ENCODE results near the gene MIER3. TPM values are rescaled to one million over a fixed set of nuclear protein-coding genes. Genes with fewer than 3 reads are reported as not detected.

MIER3 gene
- total and polyA plus RNA-seq, 2 of the 13 experiments (the other 11 are each of a cell fraction or from before 2014, with no cell fraction given), result 14.6 to 38.8 TPM

GRCh38 chr5:56910210-56910965 lies 41.5 kb downstream of the MIER3 start (continued):
- TF ChIP-seq ARHGAP35 (CRISPR knock-in tag; IDR thresholded peaks at IDR 0.05; ENCODE audit: borderline replicate concordance), result no peak
- TF ChIP-seq, protein P1, sequence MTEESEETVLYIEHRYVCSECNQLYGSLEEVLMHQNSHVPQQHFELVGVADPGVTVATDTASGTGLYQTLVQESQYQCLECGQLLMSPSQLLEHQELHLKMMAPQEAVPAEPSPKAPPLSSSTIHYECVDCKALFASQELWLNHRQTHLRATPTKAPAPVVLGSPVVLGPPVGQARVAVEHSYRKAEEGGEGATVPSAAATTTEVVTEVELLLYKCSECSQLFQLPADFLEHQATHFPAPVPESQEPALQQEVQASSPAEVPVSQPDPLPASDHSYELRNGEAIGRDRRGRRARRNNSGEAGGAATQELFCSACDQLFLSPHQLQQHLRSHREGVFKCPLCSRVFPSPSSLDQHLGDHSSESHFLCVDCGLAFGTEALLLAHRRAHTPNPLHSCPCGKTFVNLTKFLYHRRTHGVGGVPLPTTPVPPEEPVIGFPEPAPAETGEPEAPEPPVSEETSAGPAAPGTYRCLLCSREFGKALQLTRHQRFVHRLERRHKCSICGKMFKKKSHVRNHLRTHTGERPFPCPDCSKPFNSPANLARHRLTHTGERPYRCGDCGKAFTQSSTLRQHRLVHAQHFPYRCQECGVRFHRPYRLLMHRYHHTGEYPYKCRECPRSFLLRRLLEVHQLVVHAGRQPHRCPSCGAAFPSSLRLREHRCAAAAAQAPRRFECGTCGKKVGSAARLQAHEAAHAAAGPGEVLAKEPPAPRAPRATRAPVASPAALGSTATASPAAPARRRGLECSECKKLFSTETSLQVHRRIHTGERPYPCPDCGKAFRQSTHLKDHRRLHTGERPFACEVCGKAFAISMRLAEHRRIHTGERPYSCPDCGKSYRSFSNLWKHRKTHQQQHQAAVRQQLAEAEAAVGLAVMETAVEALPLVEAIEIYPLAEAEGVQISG (CRISPR knock-in tag; IDR thresholded peaks at IDR 0.05), result no peak
- TF ChIP-seq KLF16 (CRISPR knock-in tag; IDR thresholded peaks at IDR 0.05), result no peak
- TF ChIP-seq, protein P2, sequence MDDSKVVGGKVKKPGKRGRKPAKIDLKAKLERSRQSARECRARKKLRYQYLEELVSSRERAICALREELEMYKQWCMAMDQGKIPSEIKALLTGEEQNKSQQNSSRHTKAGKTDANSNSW (CRISPR knock-in tag; IDR thresholded peaks at IDR 0.05; ENCODE audit: borderline replicate concordance), result no peak
- peak; percentile 11; the same call in 1 of the 2 replicates for TF ChIP-seq ZNF788 (CRISPR knock-in tag; IDR thresholded peaks at IDR 0.05; ENCODE audit: borderline replicate concordance)
- TF ChIP-seq ZNF224 (CRISPR knock-in tag; IDR thresholded peaks at IDR 0.05), result no peak
- TF ChIP-seq, protein P3, sequence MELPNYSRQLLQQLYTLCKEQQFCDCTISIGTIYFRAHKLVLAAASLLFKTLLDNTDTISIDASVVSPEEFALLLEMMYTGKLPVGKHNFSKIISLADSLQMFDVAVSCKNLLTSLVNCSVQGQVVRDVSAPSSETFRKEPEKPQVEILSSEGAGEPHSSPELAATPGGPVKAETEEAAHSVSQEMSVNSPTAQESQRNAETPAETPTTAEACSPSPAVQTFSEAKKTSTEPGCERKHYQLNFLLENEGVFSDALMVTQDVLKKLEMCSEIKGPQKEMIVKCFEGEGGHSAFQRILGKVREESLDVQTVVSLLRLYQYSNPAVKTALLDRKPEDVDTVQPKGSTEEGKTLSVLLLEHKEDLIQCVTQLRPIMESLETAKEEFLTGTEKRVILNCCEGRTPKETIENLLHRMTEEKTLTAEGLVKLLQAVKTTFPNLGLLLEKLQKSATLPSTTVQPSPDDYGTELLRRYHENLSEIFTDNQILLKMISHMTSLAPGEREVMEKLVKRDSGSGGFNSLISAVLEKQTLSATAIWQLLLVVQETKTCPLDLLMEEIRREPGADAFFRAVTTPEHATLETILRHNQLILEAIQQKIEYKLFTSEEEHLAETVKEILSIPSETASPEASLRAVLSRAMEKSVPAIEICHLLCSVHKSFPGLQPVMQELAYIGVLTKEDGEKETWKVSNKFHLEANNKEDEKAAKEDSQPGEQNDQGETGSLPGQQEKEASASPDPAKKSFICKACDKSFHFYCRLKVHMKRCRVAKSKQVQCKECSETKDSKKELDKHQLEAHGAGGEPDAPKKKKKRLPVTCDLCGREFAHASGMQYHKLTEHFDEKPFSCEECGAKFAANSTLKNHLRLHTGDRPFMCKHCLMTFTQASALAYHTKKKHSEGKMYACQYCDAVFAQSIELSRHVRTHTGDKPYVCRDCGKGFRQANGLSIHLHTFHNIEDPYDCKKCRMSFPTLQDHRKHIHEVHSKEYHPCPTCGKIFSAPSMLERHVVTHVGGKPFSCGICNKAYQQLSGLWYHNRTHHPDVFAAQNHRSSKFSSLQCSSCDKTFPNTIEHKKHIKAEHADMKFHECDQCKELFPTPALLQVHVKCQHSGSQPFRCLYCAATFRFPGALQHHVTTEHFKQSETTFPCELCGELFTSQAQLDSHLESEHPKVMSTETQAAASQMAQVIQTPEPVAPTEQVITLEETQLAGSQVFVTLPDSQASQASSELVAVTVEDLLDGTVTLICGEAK (IDR thresholded peaks at IDR 0.05), result no peak
- TF ChIP-seq, protein P3 (CRISPR knock-in tag; IDR thresholded peaks at IDR 0.05), result peak; percentile 61
- TF ChIP-seq ZFP41 (CRISPR knock-in tag; IDR thresholded peaks at IDR 0.05; ENCODE audit: borderline replicate concordance), result no peak
- TF ChIP-seq NFE2 (CRISPR knock-in tag; IDR thresholded peaks at IDR 0.05), result no peak
- no peak for TF ChIP-seq ZNF253 (CRISPR knock-in tag; IDR thresholded peaks at IDR 0.05; ENCODE audit: borderline replicate concordance)
- TF ChIP-seq ZNF343 (CRISPR knock-in tag; IDR thresholded peaks at IDR 0.05), result no peak
- TF ChIP-seq, protein P4, sequence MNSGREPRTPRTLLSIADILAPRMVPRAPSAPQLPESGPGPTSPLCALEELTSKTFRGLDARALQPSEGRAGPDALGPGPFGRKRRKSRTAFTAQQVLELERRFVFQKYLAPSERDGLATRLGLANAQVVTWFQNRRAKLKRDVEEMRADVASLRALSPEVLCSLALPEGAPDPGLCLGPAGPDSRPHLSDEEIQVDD (CRISPR knock-in tag; IDR thresholded peaks at IDR 0.05; ENCODE audit: borderline replicate concordance), result no peak
- TF ChIP-seq ZNF234 (CRISPR knock-in tag; conservative IDR thresholded peaks at IDR 0.05), result no peak
